Bronchial epithelial cell (primary cell): Measurements from ENCODE around the gene HAVCR1. TPM values are rescaled to one million over a fixed set of nuclear protein-coding genes. Genes with fewer than 3 reads are reported as not detected.

Experiments used
- DNase-seq: peaks from one replicate; pipeline ENCODE4 v3.0.0-alpha.2; 2010; ENCODE audit warnings: low read depth
- FAIRE-seq: peaks from 2 replicates; lab custom pipeline; 2011; peaks lifted over from hg19 to GRCh38; lab: Jason Lieb, UNC
- H3K27me3 ChIP-seq: 2 replicates; pipeline ENCODE4 v1.5.1; 2011; ENCODE audit warnings: low read length; ENCODE audit not compliant: control insufficient read depth, insufficient read depth
- H3K36me3 ChIP-seq: 2 replicates; pipeline ENCODE4 v1.5.1; 2011; ENCODE audit warnings: low read length; ENCODE audit not compliant: control insufficient read depth, insufficient read depth
- H3K4me3 ChIP-seq: 2 replicates; pipeline ENCODE4 v1.5.1; 2011; ENCODE audit warnings: mild to moderate bottlenecking, low read depth, low read length, control low read depth
- CTCF ChIP-seq: IDR thresholded peaks from 2 replicates; pipeline ENCODE4 v1.5.1; 2011; ENCODE audit warnings: mild to moderate bottlenecking, moderate library complexity, low read length, control low read depth, inconsistent platforms; ENCODE audit not compliant: insufficient read depth, severe bottlenecking
- total RNA-seq: library from RNA; depleted of rRNA; stranded (reverse); fragments of >200 nt; gene quantifications from 2 replicates; pipeline ENCODE4 v1.2.1, GENCODE V29; 2014

HAVCR1 gene
- total RNA-seq, 1 donor from 2014 or later: not detected

GRCh38 chr5:157086751-157087359 is 27.9 kb upstream of the HAVCR1 start:
- Histone ChIP-seq H3K27me3 (no peaks in the 10 kb centered on the region), H3K36me3 (no peaks in the 10 kb centered on the region), H3K4me3 (no peak overlapping the region)
- TF ChIP-seq CTCF: no peak
- no peak for DNase-seq
- FAIRE-seq: no peak

- TF ChIP-seq CTCF: no peak
- FAIRE-seq (no peak), DNase-seq (no peak)
- no peaks in the 10 kb centered on the region for H3K27me3 ChIP-seq
- no peaks in the 10 kb centered on the region for H3K36me3 ChIP-seq
- H3K4me3 ChIP-seq: no peak overlapping the region
Observed at GRCh38 chr5:157085930-157086329, 27.0 kb upstream of the HAVCR1 start.

GRCh38 chr5:157080286-157080685 is 21.4 kb upstream of the HAVCR1 start:
- DNase-seq (no peak), FAIRE-seq (no peak)
- Histone ChIP-seq H3K4me3 (no peak overlapping the region), H3K27me3 (no peaks in the 10 kb centered on the region), H3K36me3 (no peaks in the 10 kb centered on the region)
- TF ChIP-seq CTCF: no peak

GRCh38 chr5:157076558-157076957 is 17.6 kb upstream of the HAVCR1 start:
- FAIRE-seq (no peak), DNase-seq (no peak)
- no peak for TF ChIP-seq CTCF
- Histone ChIP-seq H3K27me3 (no peaks in the 10 kb centered on the region), H3K36me3 (no peaks in the 10 kb centered on the region), H3K4me3 (no peak overlapping the region)

GRCh38 chr5:157072508-157072907 is 13.6 kb upstream of the HAVCR1 start:
- DNase-seq: no peak
- H3K4me3 ChIP-seq: no peak overlapping the region
- no peaks in the 10 kb centered on the region for H3K36me3 ChIP-seq
- no peaks in the 10 kb centered on the region for H3K27me3 ChIP-seq
- no peak for FAIRE-seq
- TF ChIP-seq CTCF: no peak

GRCh38 chr5:157069949-157070348 is 11.0 kb upstream of the HAVCR1 start:
- Histone ChIP-seq H3K4me3 (no peak overlapping the region), H3K27me3 (no peaks in the 10 kb centered on the region), H3K36me3 (no peaks in the 10 kb centered on the region)
- TF ChIP-seq CTCF: no peak
- FAIRE-seq (no peak), DNase-seq (no peak)
